SHP77 treated with DMSO at 0.1 percent for 48 hours (cell line): ENCODE data around the gene CUTA.
"Not testable (repeated sequence)": the region's sequence is repeated elsewhere in the genome, so short reads cannot be mapped to it uniquely, and the experiment has no call there.

Experiments
- DNase-seq: peaks from one replicate; lab custom pipeline; 2025; lab: John Stamatoyannopoulos, UW

Gene CUTA

DNA sequence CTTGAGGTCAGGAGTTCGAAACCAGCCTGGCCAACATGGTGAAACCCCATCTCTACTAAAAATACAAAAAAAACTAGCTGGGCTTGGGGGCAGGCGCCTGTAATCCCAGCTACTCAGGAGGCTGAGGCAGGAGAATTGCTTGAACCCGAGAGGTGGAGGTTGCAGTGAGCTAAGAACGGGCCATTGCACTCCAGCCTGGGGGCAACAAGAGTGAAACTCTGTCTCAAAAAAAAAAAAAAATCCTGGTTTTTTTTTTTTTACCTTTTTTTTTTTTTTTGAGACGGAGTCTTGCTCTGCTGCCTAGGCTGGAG, 50.2 kb downstream of the CUTA start:
- DNase-seq: not testable (repeated sequence)

DNA sequence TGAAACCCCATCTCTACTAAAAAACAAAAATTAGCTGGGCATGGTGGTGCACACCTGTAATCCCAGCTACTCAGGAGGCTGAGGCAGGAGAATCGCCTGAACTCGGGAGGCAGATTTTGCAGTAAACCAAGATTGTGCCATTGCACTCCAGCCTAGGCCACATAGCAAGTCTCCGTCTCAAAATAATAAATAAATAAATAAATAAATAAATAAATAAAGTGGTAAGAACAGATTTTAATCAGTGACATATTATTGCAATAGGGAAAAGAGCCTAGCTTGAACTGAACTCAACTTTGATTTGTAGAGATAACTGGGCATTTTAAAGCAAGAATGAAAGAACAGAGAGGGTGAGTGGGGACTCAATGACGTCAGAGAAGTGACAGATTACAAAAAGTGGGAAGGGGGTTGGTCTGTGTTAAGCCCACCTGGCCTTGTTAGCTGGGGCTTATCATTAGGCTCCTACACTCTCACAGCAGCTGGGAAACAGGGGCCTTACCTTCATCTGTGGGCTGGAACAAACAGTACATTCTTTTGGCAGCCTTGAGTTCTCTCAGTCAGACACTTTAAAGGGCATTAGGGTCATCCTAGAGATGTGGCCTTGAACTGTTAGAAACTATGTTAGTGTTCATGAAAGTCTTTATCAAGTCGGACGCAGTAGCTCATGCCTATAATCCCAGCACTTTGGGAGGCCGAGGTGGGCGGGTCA, 50.7 kb downstream of the CUTA start:
- no peak for DNase-seq
